ENCODE results near the gene PDZD2.

The PDZD2 gene

GRCh38 chr5:32143617-32144377, 504.9 kb downstream of the PDZD2 start:
- TF ChIP-seq SUZ12 (IDR thresholded peaks at IDR 0.05; ENCODE audit: extremely low read depth, insufficient read depth, insufficient read length): no peak
- TF ChIP-seq ZNF274 (IDR thresholded peaks at IDR 0.05; ENCODE audit: low read depth, low read length): no peak
- no peak for TF ChIP-seq YY1 (IDR thresholded peaks at IDR 0.05; ENCODE audit: insufficient read depth, insufficient read length)
- H3K9me3 ChIP-seq (ENCODE audit: insufficient read depth, low read length): peaks cover 13% of the 10 kb centered on the region
- DNase-seq (ENCODE audit: low read depth, low spot score): no peak
- H3K4me1 ChIP-seq (ENCODE audit: insufficient read depth, insufficient read length): no peaks in the 10 kb centered on the region
- H3K27me3 ChIP-seq (ENCODE audit: insufficient read depth, insufficient read length): no peaks in the 10 kb centered on the region
- peaks cover 18% of the 10 kb centered on the region for H3K36me3 ChIP-seq (ENCODE audit: insufficient read depth, insufficient read length, low read length)
- no peak overlapping the region for H3K4me3 ChIP-seq (ENCODE audit: insufficient read length, low read depth)
- no peak overlapping the region for H3K9ac ChIP-seq (ENCODE audit: insufficient read length, low read depth)

GRCh38 chr5:32144378-32145207, 505.7 kb downstream of the PDZD2 start:
- no peak overlapping the region for H3K9ac ChIP-seq (ENCODE audit: insufficient read length, low read depth)
- no peaks in the 10 kb centered on the region for H3K27me3 ChIP-seq (ENCODE audit: insufficient read depth, insufficient read length)
- H3K36me3 ChIP-seq (ENCODE audit: insufficient read depth, insufficient read length, low read length): peaks cover 12% of the 10 kb centered on the region

GRCh38 chr5:32145378-32145777, 506.4 kb downstream of the PDZD2 start:
- Histone ChIP-seq H3K9me3 (ENCODE audit: insufficient read depth, low read length) (peaks cover 13% of the 10 kb centered on the region), H3K4me3 (ENCODE audit: insufficient read length, low read depth) (no peak overlapping the region), H3K27me3 (ENCODE audit: insufficient read depth, insufficient read length) (no peaks in the 10 kb centered on the region), H3K36me3 (ENCODE audit: insufficient read depth, insufficient read length, low read length) (peaks cover 8% of the 10 kb centered on the region), H3K9ac (ENCODE audit: insufficient read length, low read depth) (no peak overlapping the region), H3K4me1 (ENCODE audit: insufficient read depth, insufficient read length) (no peaks in the 10 kb centered on the region)
- no peak for TF ChIP-seq YY1 (IDR thresholded peaks at IDR 0.05; ENCODE audit: insufficient read depth, insufficient read length)
- TF ChIP-seq SUZ12 (IDR thresholded peaks at IDR 0.05; ENCODE audit: extremely low read depth, insufficient read depth, insufficient read length): no peak
- TF ChIP-seq ZNF274 (IDR thresholded peaks at IDR 0.05; ENCODE audit: low read depth, low read length): no peak
- no peak for DNase-seq (ENCODE audit: low read depth, low spot score)

More at GRCh38 chr5:32144378-32145207, 505.7 kb downstream of the PDZD2 start:
- no peak overlapping the region for H3K4me3 ChIP-seq (ENCODE audit: insufficient read length, low read depth)
- no peaks in the 10 kb centered on the region for H3K4me1 ChIP-seq (ENCODE audit: insufficient read depth, insufficient read length)
- no peak for TF ChIP-seq SUZ12 (IDR thresholded peaks at IDR 0.05; ENCODE audit: extremely low read depth, insufficient read depth, insufficient read length)
- no peak for TF ChIP-seq YY1 (IDR thresholded peaks at IDR 0.05; ENCODE audit: insufficient read depth, insufficient read length)
- no peak for TF ChIP-seq ZNF274 (IDR thresholded peaks at IDR 0.05; ENCODE audit: low read depth, low read length)
- DNase-seq (ENCODE audit: low read depth, low spot score): no peak
- H3K9me3 ChIP-seq (ENCODE audit: insufficient read depth, low read length): peaks cover 13% of the 10 kb centered on the region

GRCh38 chr5:32147236-32147635, 508.3 kb downstream of the PDZD2 start:
- H3K9ac ChIP-seq (ENCODE audit: insufficient read length, low read depth): no peak overlapping the region
- H3K4me1 ChIP-seq (ENCODE audit: insufficient read depth, insufficient read length): no peaks in the 10 kb centered on the region
- TF ChIP-seq YY1 (IDR thresholded peaks at IDR 0.05; ENCODE audit: insufficient read depth, insufficient read length): no peak
- no peak for TF ChIP-seq ZNF274 (IDR thresholded peaks at IDR 0.05; ENCODE audit: low read depth, low read length)
- no peak for TF ChIP-seq SUZ12 (IDR thresholded peaks at IDR 0.05; ENCODE audit: extremely low read depth, insufficient read depth, insufficient read length)
- H3K9me3 ChIP-seq (ENCODE audit: insufficient read depth, low read length): peaks cover 13% of the 10 kb centered on the region
- no peaks in the 10 kb centered on the region for H3K27me3 ChIP-seq (ENCODE audit: insufficient read depth, insufficient read length)
- peaks cover 8% of the 10 kb centered on the region for H3K36me3 ChIP-seq (ENCODE audit: insufficient read depth, insufficient read length, low read length)
- DNase-seq (ENCODE audit: low read depth, low spot score): no peak
- no peak overlapping the region for H3K4me3 ChIP-seq (ENCODE audit: insufficient read length, low read depth)

- Histone ChIP-seq H3K4me1 (ENCODE audit: insufficient read depth, insufficient read length) (no peaks in the 10 kb centered on the region), H3K4me3 (ENCODE audit: insufficient read length, low read depth) (no peak overlapping the region), H3K9ac (ENCODE audit: insufficient read length, low read depth) (no peak overlapping the region), H3K36me3 (ENCODE audit: insufficient read depth, insufficient read length, low read length) (peaks cover 8% of the 10 kb centered on the region), H3K9me3 (ENCODE audit: insufficient read depth, low read length) (peaks cover 13% of the 10 kb centered on the region), H3K27me3 (ENCODE audit: insufficient read depth, insufficient read length) (no peaks in the 10 kb centered on the region)
- no peak for TF ChIP-seq ZNF274 (IDR thresholded peaks at IDR 0.05; ENCODE audit: low read depth, low read length)
- no peak for TF ChIP-seq SUZ12 (IDR thresholded peaks at IDR 0.05; ENCODE audit: extremely low read depth, insufficient read depth, insufficient read length)
- no peak for TF ChIP-seq YY1 (IDR thresholded peaks at IDR 0.05; ENCODE audit: insufficient read depth, insufficient read length)
- no peak for DNase-seq (ENCODE audit: low read depth, low spot score)
Measured at GRCh38 chr5:32147959-32148358, 509.0 kb downstream of the PDZD2 start.

- Histone ChIP-seq H3K27me3 (ENCODE audit: insufficient read depth, insufficient read length) (no peaks in the 10 kb centered on the region), H3K9ac (ENCODE audit: insufficient read length, low read depth) (no peak overlapping the region), H3K4me3 (ENCODE audit: insufficient read length, low read depth) (no peak overlapping the region), H3K9me3 (ENCODE audit: insufficient read depth, low read length) (no peaks in the 10 kb centered on the region), H3K36me3 (ENCODE audit: insufficient read depth, insufficient read length, low read length) (peaks cover 4% of the 10 kb centered on the region), H3K4me1 (ENCODE audit: insufficient read depth, insufficient read length) (no peaks in the 10 kb centered on the region)
- TF ChIP-seq SUZ12 (IDR thresholded peaks at IDR 0.05; ENCODE audit: extremely low read depth, insufficient read depth, insufficient read length) (no peak), ZNF274 (IDR thresholded peaks at IDR 0.05; ENCODE audit: low read depth, low read length) (no peak), YY1 (IDR thresholded peaks at IDR 0.05; ENCODE audit: insufficient read depth, insufficient read length) (no peak)
- DNase-seq (ENCODE audit: low read depth, low spot score): no peak
Measured at GRCh38 chr5:32150366-32150765, 511.4 kb downstream of the PDZD2 start.

GRCh38 chr5:32151198-32151597, 512.3 kb downstream of the PDZD2 start:
- Histone ChIP-seq H3K27me3 (ENCODE audit: insufficient read depth, insufficient read length) (no peaks in the 10 kb centered on the region), H3K9ac (ENCODE audit: insufficient read length, low read depth) (no peak overlapping the region), H3K4me3 (ENCODE audit: insufficient read length, low read depth) (no peak overlapping the region), H3K9me3 (ENCODE audit: insufficient read depth, low read length) (no peaks in the 10 kb centered on the region), H3K4me1 (ENCODE audit: insufficient read depth, insufficient read length) (no peaks in the 10 kb centered on the region), H3K36me3 (ENCODE audit: insufficient read depth, insufficient read length, low read length) (peaks cover 4% of the 10 kb centered on the region)
- TF ChIP-seq SUZ12 (IDR thresholded peaks at IDR 0.05; ENCODE audit: extremely low read depth, insufficient read depth, insufficient read length) (no peak), ZNF274 (IDR thresholded peaks at IDR 0.05; ENCODE audit: low read depth, low read length) (no peak), YY1 (IDR thresholded peaks at IDR 0.05; ENCODE audit: insufficient read depth, insufficient read length) (no peak)
- no peak for DNase-seq (ENCODE audit: low read depth, low spot score)

All from NT2/D1 (cell line).